ENCODE data around the gene ZCCHC7. TPM values are rescaled to one million over a fixed set of nuclear protein-coding genes. Genes with fewer than 3 reads are reported as not detected.

Gene ZCCHC7
- total RNA-seq, 1 donor from 2014 or later = 21.7 TPM

DNA sequence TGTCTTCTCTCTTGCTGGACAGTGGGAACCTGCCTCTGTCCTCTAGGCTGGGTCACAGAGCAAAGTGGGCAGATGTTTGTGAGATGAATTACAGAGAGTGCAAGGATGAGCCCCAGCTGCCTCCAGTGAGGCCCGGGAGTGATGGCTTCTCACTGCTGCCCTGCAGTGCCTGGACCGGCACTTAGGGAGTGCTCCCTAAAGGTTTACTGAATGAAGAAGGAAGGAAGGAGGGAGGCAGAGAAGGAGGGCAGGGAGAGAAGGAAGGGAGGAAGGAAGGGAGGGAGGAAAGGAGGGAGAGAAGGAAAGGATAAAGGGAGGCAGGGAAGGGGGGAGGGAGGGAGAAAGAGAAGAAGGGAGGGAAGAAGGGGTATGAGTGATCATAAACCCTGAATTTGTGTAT is 259.5 kb downstream of the ZCCHC7 start:
- no peak overlapping the region for H3K27ac Mint-ChIP-seq (ENCODE audit: unreplicated experiment)

GRCh38 chr9:37380570-37380969 is 260.2 kb downstream of the ZCCHC7 start:
- Mint-ChIP-seq H3K27ac (ENCODE audit: unreplicated experiment) (no peak overlapping the region), H3K4me1 (ENCODE audit: low read depth, unreplicated experiment) (peaks cover 3% of the 10 kb centered on the region), H3K9me3 (ENCODE audit: unreplicated experiment) (peaks cover 10% of the 10 kb centered on the region), H3K36me3 (ENCODE audit: low read depth, unreplicated experiment) (peaks cover 2% of the 10 kb centered on the region), H3K27me3 (ENCODE audit: low read depth, unreplicated experiment) (peaks cover 52% of the 10 kb centered on the region), H3K4me3 (ENCODE audit: unreplicated experiment) (no peak overlapping the region)
- H3K4me2 ChIP-seq (ENCODE audit: low read length) = no peak overlapping the region
- no peak for FAIRE-seq
- no peaks in the 10 kb centered on the region for H4K20me1 ChIP-seq (ENCODE audit: insufficient read depth, low read length)
- peaks cover 4% of the 10 kb centered on the region for H3K27me3 ChIP-seq (ENCODE audit: insufficient read depth, low read length)
- no peaks in the 10 kb centered on the region for H3K36me3 ChIP-seq (ENCODE audit: insufficient read depth, low read length)
- H3K27ac ChIP-seq (ENCODE audit: low read depth, low read length) = no peak overlapping the region
- no peaks in the 10 kb centered on the region for H3K79me2 ChIP-seq (ENCODE audit: insufficient read depth, low read length)
- no peak overlapping the region for H3K4me3 ChIP-seq (ENCODE audit: insufficient read depth, low read depth, low read length)
- DNase-seq (ENCODE audit: low read depth) = no peak
- no peak for TF ChIP-seq EZH2 (IDR thresholded peaks at IDR 0.05; ENCODE audit: insufficient read depth, low read length)
- TF ChIP-seq, protein P1, sequence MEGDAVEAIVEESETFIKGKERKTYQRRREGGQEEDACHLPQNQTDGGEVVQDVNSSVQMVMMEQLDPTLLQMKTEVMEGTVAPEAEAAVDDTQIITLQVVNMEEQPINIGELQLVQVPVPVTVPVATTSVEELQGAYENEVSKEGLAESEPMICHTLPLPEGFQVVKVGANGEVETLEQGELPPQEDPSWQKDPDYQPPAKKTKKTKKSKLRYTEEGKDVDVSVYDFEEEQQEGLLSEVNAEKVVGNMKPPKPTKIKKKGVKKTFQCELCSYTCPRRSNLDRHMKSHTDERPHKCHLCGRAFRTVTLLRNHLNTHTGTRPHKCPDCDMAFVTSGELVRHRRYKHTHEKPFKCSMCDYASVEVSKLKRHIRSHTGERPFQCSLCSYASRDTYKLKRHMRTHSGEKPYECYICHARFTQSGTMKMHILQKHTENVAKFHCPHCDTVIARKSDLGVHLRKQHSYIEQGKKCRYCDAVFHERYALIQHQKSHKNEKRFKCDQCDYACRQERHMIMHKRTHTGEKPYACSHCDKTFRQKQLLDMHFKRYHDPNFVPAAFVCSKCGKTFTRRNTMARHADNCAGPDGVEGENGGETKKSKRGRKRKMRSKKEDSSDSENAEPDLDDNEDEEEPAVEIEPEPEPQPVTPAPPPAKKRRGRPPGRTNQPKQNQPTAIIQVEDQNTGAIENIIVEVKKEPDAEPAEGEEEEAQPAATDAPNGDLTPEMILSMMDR (IDR thresholded peaks at IDR 0.05; ENCODE audit: insufficient read depth, low read depth, low read length) = no peak
- no peaks in the 10 kb centered on the region for H3K9me3 ChIP-seq (ENCODE audit: insufficient read depth, low read depth, low read length)
- H3K4me1 ChIP-seq (ENCODE audit: insufficient read depth, low read length) = no peaks in the 10 kb centered on the region
- H3K9ac ChIP-seq (ENCODE audit: low read length) = no peak overlapping the region
- H2AFZ ChIP-seq (ENCODE audit: low read depth, low read length) = no peak overlapping the region

More for the DNA sequence above, 259.5 kb downstream of the ZCCHC7 start:
- H3K4me2 ChIP-seq (ENCODE audit: low read length) = no peak overlapping the region
- no peaks in the 10 kb centered on the region for H3K36me3 ChIP-seq (ENCODE audit: insufficient read depth, low read length)
- peaks cover 3% of the 10 kb centered on the region for H3K4me1 Mint-ChIP-seq (ENCODE audit: low read depth, unreplicated experiment)
- H3K79me2 ChIP-seq (ENCODE audit: insufficient read depth, low read length) = no peaks in the 10 kb centered on the region
- H3K4me3 Mint-ChIP-seq (ENCODE audit: unreplicated experiment) = no peak overlapping the region
- peaks cover 10% of the 10 kb centered on the region for H3K9me3 Mint-ChIP-seq (ENCODE audit: unreplicated experiment)
- no peak overlapping the region for H3K27ac ChIP-seq (ENCODE audit: low read depth, low read length)
- peaks cover 4% of the 10 kb centered on the region for H3K27me3 ChIP-seq (ENCODE audit: insufficient read depth, low read length)
- TF ChIP-seq, protein P1 (IDR thresholded peaks at IDR 0.05; ENCODE audit: insufficient read depth, low read depth, low read length) = no peak
- TF ChIP-seq EZH2 (IDR thresholded peaks at IDR 0.05; ENCODE audit: insufficient read depth, low read length) = no peak
- no peak overlapping the region for H2AFZ ChIP-seq (ENCODE audit: low read depth, low read length)
- H3K4me1 ChIP-seq (ENCODE audit: insufficient read depth, low read length) = no peaks in the 10 kb centered on the region
- no peak for DNase-seq (ENCODE audit: low read depth)
- no peak overlapping the region for H3K4me3 ChIP-seq (ENCODE audit: insufficient read depth, low read depth, low read length)
- H3K36me3 Mint-ChIP-seq (ENCODE audit: low read depth, unreplicated experiment) = peaks cover 2% of the 10 kb centered on the region
- no peak for FAIRE-seq
- H3K9ac ChIP-seq (ENCODE audit: low read length) = no peak overlapping the region
- peaks cover 47% of the 10 kb centered on the region for H3K27me3 Mint-ChIP-seq (ENCODE audit: low read depth, unreplicated experiment)
- no peaks in the 10 kb centered on the region for H4K20me1 ChIP-seq (ENCODE audit: insufficient read depth, low read length)
- H3K9me3 ChIP-seq (ENCODE audit: insufficient read depth, low read depth, low read length) = no peaks in the 10 kb centered on the region

DNA sequence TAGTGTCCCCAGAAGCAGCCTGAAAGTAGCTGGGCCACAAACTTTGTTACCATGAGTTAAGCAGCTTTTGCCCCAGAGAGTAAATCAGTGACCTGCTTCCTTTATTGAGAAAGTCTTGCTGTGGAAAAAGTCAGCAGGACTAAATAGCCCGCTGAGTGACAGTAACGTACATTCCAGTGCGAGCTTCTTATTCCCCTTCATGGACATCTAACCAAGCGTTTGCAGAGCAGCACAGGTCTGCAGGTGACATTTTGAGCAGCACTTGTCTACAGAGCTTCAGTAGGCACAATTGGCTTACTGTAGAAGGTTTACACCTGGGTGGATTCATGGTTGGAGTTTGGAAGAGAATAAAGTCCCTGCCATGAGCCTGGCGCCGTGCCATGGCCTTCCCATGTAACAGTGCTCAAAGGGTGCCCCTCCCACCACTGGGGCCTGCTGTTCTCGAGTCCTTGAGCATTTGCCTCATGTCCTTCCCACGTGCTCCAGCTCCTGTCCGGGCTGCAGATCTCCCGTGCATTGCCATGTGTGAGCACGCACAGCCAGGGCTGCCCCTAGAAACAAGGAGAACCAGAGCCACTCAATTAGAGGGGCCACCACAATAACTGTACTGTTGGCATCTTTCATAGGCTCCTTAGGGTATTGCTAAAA is 260.8 kb downstream of the ZCCHC7 start:
- H3K4me3 Mint-ChIP-seq (ENCODE audit: unreplicated experiment) = no peak overlapping the region
- peaks cover 4% of the 10 kb centered on the region for H3K27me3 ChIP-seq (ENCODE audit: insufficient read depth, low read length)
- peaks cover 2% of the 10 kb centered on the region for H3K36me3 Mint-ChIP-seq (ENCODE audit: low read depth, unreplicated experiment)
- H3K4me1 ChIP-seq (ENCODE audit: insufficient read depth, low read length) = no peaks in the 10 kb centered on the region
- H3K79me2 ChIP-seq (ENCODE audit: insufficient read depth, low read length) = no peaks in the 10 kb centered on the region
- H3K27me3 Mint-ChIP-seq (ENCODE audit: low read depth, unreplicated experiment) = peaks cover 52% of the 10 kb centered on the region
- H3K36me3 ChIP-seq (ENCODE audit: insufficient read depth, low read length) = no peaks in the 10 kb centered on the region
- H3K9ac ChIP-seq (ENCODE audit: low read length) = no peak overlapping the region
- DNase-seq (ENCODE audit: low read depth) (no peak), FAIRE-seq (no peak)
- H3K9me3 Mint-ChIP-seq (ENCODE audit: unreplicated experiment) = peaks cover 10% of the 10 kb centered on the region
- H3K4me1 Mint-ChIP-seq (ENCODE audit: low read depth, unreplicated experiment) = peaks cover 3% of the 10 kb centered on the region
- H3K27ac Mint-ChIP-seq (ENCODE audit: unreplicated experiment) = no peak overlapping the region
- no peak overlapping the region for H2AFZ ChIP-seq (ENCODE audit: low read depth, low read length)
- no peaks in the 10 kb centered on the region for H3K9me3 ChIP-seq (ENCODE audit: insufficient read depth, low read depth, low read length)
- TF ChIP-seq EZH2 (IDR thresholded peaks at IDR 0.05; ENCODE audit: insufficient read depth, low read length) = no peak
- TF ChIP-seq, protein P1 (IDR thresholded peaks at IDR 0.05; ENCODE audit: insufficient read depth, low read depth, low read length) = no peak
- no peak overlapping the region for H3K4me2 ChIP-seq (ENCODE audit: low read length)
- H3K4me3 ChIP-seq (ENCODE audit: insufficient read depth, low read depth, low read length) = no peak overlapping the region
- H4K20me1 ChIP-seq (ENCODE audit: insufficient read depth, low read length) = no peaks in the 10 kb centered on the region
- no peak overlapping the region for H3K27ac ChIP-seq (ENCODE audit: low read depth, low read length)

Data from astrocyte (in vitro differentiated cells and primary cell).